ENCODE measurements around the gene RPA3.

The RPA3 gene

GRCh38 chr7:7641129-7641663, 77.2 kb downstream of the RPA3 start:
- peak overlapping the region; percentile 35 for H3K27ac ChIP-seq (ENCODE audit: low read depth, low read length)
- TF ChIP-seq EZH2phosphoT487 (IDR thresholded peaks at IDR 0.05; ENCODE audit: borderline replicate concordance, low read length) (no peak), CTCF (IDR thresholded peaks at IDR 0.05; ENCODE audit: low read depth, low read length, poor library complexity, severe bottlenecking) (peak; percentile 17)
- H3K36me3 ChIP-seq (ENCODE audit: control insufficient read depth, low read length), result peaks cover 35% of the 10 kb centered on the region
- peak overlapping the region; percentile 91 for H3K4me3 ChIP-seq (ENCODE audit: low read length)
- H3F3A ChIP-seq (ENCODE audit: control insufficient read depth, insufficient read depth), result peaks cover 4% of the 10 kb centered on the region; the same call in 1 of the 2 replicates
- H3K4me2 ChIP-seq (ENCODE audit: low read length), result peak overlapping the region; percentile 69
- H4K20me1 ChIP-seq (ENCODE audit: control insufficient read depth, insufficient read depth, low read depth, low read length), result no peaks in the 10 kb centered on the region
- peaks cover 56% of the 10 kb centered on the region for H3K79me2 ChIP-seq (ENCODE audit: control insufficient read depth, low read length)
- no peaks in the 10 kb centered on the region for H3K9me2 ChIP-seq (replicated peaks; ENCODE audit: control insufficient read depth, low read length)
- H3K4me1 ChIP-seq (ENCODE audit: control insufficient read depth, low read length), result peaks cover 28% of the 10 kb centered on the region
- no peaks in the 10 kb centered on the region for H3K9me3 ChIP-seq (ENCODE audit: control insufficient read depth, insufficient read depth, low read length)
- H3K27me3 ChIP-seq (ENCODE audit: control insufficient read depth, low read length), result no peaks in the 10 kb centered on the region

- peak within 1 kb of the TSS; percentile 91 for H3K4me3 ChIP-seq (ENCODE audit: low read length)
- no peaks in the 10 kb centered on the region for H3K9me3 ChIP-seq (ENCODE audit: control insufficient read depth, insufficient read depth, low read length)
- peaks cover 42% of the 10 kb centered on the region for H3K36me3 ChIP-seq (ENCODE audit: control insufficient read depth, low read length)
- peak within 1 kb of the TSS; percentile 96 for H3K4me2 ChIP-seq (ENCODE audit: low read length)
- no peaks in the 10 kb centered on the region for H4K20me1 ChIP-seq (ENCODE audit: control insufficient read depth, insufficient read depth, low read depth, low read length)
- peaks cover 51% of the 10 kb centered on the region for H3K79me2 ChIP-seq (ENCODE audit: control insufficient read depth, low read length)
- TF ChIP-seq CTCF (IDR thresholded peaks at IDR 0.05; ENCODE audit: low read depth, low read length, poor library complexity, severe bottlenecking), result no peak
- TF ChIP-seq EZH2phosphoT487 (IDR thresholded peaks at IDR 0.05; ENCODE audit: borderline replicate concordance, low read length), result no peak
- no peaks in the 10 kb centered on the region for H3K9me2 ChIP-seq (replicated peaks; ENCODE audit: control insufficient read depth, low read length)
- peaks cover 4% of the 10 kb centered on the region; the same call in 1 of the 2 replicates for H3F3A ChIP-seq (ENCODE audit: control insufficient read depth, insufficient read depth)
- H3K4me1 ChIP-seq (ENCODE audit: control insufficient read depth, low read length), result peaks cover 28% of the 10 kb centered on the region
- H3K27me3 ChIP-seq (ENCODE audit: control insufficient read depth, low read length), result no peaks in the 10 kb centered on the region
- peak within 1 kb of the TSS; percentile 80 for H3K27ac ChIP-seq (ENCODE audit: low read depth, low read length)
Observed at GRCh38 chr7:7640221-7641128, 77.9 kb downstream of the RPA3 start, which contains the start of gene UMAD1. TSS of gene UMAD1 (plus strand) at chr7:7640752. CDS start at chr7:7673372, 32,620 bp downstream.

- Histone ChIP-seq H3K36me3 (ENCODE audit: control insufficient read depth, low read length) (peaks cover 48% of the 10 kb centered on the region), H3K79me2 (ENCODE audit: control insufficient read depth, low read length) (peaks cover 48% of the 10 kb centered on the region), H3F3A (ENCODE audit: control insufficient read depth, insufficient read depth) (peaks cover 4% of the 10 kb centered on the region; the same call in 1 of the 2 replicates), H4K20me1 (ENCODE audit: control insufficient read depth, insufficient read depth, low read depth, low read length) (no peaks in the 10 kb centered on the region), H3K9me2 (replicated peaks; ENCODE audit: control insufficient read depth, low read length) (no peaks in the 10 kb centered on the region), H3K9me3 (ENCODE audit: control insufficient read depth, insufficient read depth, low read length) (no peaks in the 10 kb centered on the region), H3K27ac (ENCODE audit: low read depth, low read length) (peak overlapping the region; percentile 80), H3K27me3 (ENCODE audit: control insufficient read depth, low read length) (no peaks in the 10 kb centered on the region), H3K4me2 (ENCODE audit: low read length) (peak overlapping the region; percentile 96), H3K4me1 (ENCODE audit: control insufficient read depth, low read length) (peaks cover 28% of the 10 kb centered on the region), H3K4me3 (ENCODE audit: low read length) (peak overlapping the region; percentile 91)
- TF ChIP-seq CTCF (IDR thresholded peaks at IDR 0.05; ENCODE audit: low read depth, low read length, poor library complexity, severe bottlenecking) (no peak), EZH2phosphoT487 (IDR thresholded peaks at IDR 0.05; ENCODE audit: borderline replicate concordance, low read length) (no peak)
Observed at GRCh38 chr7:7639847-7640220, 78.6 kb downstream of the RPA3 start.

All from DOHH2 (cell line).